HepG2 (cell line): ENCODE results near the gene CAMTA1.

ENCODE experiments used
- CHD2 ChIP-seq: IDR thresholded peaks from 2 replicates; pipeline ENCODE4 v1.6.1; 2011; ENCODE audit warnings: low read depth, low read length, improper control_type of control experiment
- CTCF ChIP-seq: sonication (generic); formaldehyde crosslinking; IDR thresholded peaks from 2 replicates; pipeline ENCODE4 v1.5.0; 2020; ENCODE audit warnings: mild to moderate bottlenecking, missing genetic modification reagents, moderate library complexity
- GATA4 ChIP-seq: sonication (generic); IDR thresholded peaks from 2 replicates; pipeline ENCODE4 v1.6.1; 2016; ENCODE audit warnings: antibody characterized with exemption, low read depth, borderline replicate concordance
- HOXA7 ChIP-seq: sonication (generic); formaldehyde crosslinking; IDR thresholded peaks from 2 replicates; pipeline ENCODE4 v1.8.1; 2022; ENCODE audit warnings: mild to moderate bottlenecking, missing genetic modification reagents, moderate library complexity
- LBX2 ChIP-seq: sonication (generic); formaldehyde crosslinking; IDR thresholded peaks from 2 replicates; pipeline ENCODE4 v1.5.0; 2020; ENCODE audit warnings: missing genetic modification reagents, mild to moderate bottlenecking, borderline replicate concordance
- TAF1 ChIP-seq: sonication (generic); formaldehyde crosslinking; IDR thresholded peaks from 2 replicates; pipeline ENCODE4 v1.4.0; 2020; ENCODE audit warnings: missing genetic modification reagents
- ZBTB2 ChIP-seq: sonication (generic); formaldehyde crosslinking; IDR thresholded peaks from 2 replicates; pipeline ENCODE4 v1.8.0; 2022; ENCODE audit warnings: low read depth, missing genetic modification reagents
- ZNF781 ChIP-seq: sonication (generic); formaldehyde crosslinking; IDR thresholded peaks from 2 replicates; pipeline ENCODE4 v1.5.1; 2020; ENCODE audit warnings: borderline replicate concordance, mild to moderate bottlenecking, missing genetic modification reagents; ENCODE audit errors: not compliant biosample characterization
- ZZZ3 ChIP-seq: sonication (generic); formaldehyde crosslinking; IDR thresholded peaks from 2 replicates; pipeline ENCODE4 v1.4.0; 2020; ENCODE audit warnings: missing genetic modification reagents, mild to moderate bottlenecking, borderline replicate concordance

- no peak for TF ChIP-seq ZNF781 (CRISPR knock-in tag)
- no peak for TF ChIP-seq ZZZ3 (CRISPR knock-in tag)
- no peak for TF ChIP-seq TAF1 (CRISPR knock-in tag)
- no peak for TF ChIP-seq CHD2
- TF ChIP-seq ZBTB2 (CRISPR knock-in tag) = no peak
- no peak for TF ChIP-seq LBX2 (CRISPR knock-in tag)
- no peak for TF ChIP-seq GATA4
- TF ChIP-seq HOXA7 (CRISPR knock-in tag) = no peak
- TF ChIP-seq CTCF (CRISPR knock-in tag) = no peak
Measured at GRCh38 chr1:7400566-7400965, 615.3 kb downstream of the CAMTA1 start.
